ENCODE results near the gene FANCI.

DNA sequence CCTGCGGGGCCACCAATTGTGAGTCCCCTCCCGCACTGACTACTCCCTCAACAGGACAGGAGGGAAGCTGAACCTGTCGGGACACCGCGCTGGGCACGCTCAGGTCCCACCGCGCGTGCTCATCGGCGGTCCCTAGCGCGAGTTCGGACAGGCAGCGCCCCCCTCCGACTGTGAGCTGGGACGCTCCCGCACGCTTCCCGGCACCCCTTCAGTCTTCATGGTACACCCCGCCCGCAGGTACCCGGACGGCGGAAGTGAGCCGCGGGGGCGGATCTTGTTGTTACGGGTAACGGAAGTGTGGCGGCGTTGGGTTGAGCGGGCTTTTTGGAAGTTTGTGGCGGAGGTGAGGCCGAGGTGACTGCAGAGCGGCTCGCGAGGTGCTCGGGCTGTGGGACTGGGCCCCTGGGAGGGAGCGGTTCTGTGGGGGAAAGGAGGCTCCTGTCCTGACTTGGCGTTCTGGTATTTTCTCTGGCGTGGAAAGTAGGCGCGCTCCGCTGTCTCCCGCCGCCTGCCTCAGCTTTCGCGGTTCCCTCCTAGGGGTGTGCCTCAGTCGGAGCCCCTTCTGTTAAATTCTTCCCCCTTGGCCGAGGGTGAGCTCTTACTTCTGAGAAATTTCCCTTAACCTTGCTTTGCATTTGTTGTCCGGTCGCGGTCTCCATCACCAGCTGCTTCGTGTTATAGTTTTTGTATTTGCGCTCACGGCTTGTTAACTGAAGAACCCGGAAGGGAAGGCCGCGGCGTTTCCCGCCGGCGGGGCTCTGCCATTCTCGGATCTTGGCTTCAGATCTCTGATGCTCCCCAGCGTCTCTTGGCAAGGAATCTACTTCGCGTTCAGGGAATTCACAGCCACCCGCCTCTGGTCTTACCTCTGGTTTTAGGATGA lies at the start of gene FANCI:
- no peak for TF ChIP-seq POLR2A (IDR thresholded peaks at IDR 0.05)
- TF ChIP-seq EP300 (IDR thresholded peaks at IDR 0.05): no peak
- TF ChIP-seq, protein P1, sequence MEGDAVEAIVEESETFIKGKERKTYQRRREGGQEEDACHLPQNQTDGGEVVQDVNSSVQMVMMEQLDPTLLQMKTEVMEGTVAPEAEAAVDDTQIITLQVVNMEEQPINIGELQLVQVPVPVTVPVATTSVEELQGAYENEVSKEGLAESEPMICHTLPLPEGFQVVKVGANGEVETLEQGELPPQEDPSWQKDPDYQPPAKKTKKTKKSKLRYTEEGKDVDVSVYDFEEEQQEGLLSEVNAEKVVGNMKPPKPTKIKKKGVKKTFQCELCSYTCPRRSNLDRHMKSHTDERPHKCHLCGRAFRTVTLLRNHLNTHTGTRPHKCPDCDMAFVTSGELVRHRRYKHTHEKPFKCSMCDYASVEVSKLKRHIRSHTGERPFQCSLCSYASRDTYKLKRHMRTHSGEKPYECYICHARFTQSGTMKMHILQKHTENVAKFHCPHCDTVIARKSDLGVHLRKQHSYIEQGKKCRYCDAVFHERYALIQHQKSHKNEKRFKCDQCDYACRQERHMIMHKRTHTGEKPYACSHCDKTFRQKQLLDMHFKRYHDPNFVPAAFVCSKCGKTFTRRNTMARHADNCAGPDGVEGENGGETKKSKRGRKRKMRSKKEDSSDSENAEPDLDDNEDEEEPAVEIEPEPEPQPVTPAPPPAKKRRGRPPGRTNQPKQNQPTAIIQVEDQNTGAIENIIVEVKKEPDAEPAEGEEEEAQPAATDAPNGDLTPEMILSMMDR (IDR thresholded peaks at IDR 0.05): peak in 5 of 7 experiments; percentile 17 to 53 (median 40)
- peak; percentile 61 to 93 (median 80) for TF ChIP-seq POLR2AphosphoS5 (IDR thresholded peaks at IDR 0.05)
